Endothelial cell of umbilical vein (primary cell): ENCODE results near the gene TREML1. TPM values are rescaled to one million over a fixed set of nuclear protein-coding genes. Genes with fewer than 3 reads are reported as not detected.

Source experiments
- BruUV-seq: library from RNA; stranded (reverse); fragments of 400-500 nt; replicated peaks from 2 replicates; lab custom pipeline; 2021; lab: Mats Ljungman, UMichigan
- CTCF ChIA-PET: fragments of 300-600, 350-600 bp; sonication (Branson Sonifier 250); formaldehyde crosslinking; loops from one replicate; lab custom pipeline; 2021; ENCODE audit warnings: antibody characterized with exemption, inconsistent platforms; lab: Charles Lee
- POLR2A ChIA-PET: fragments of 300-600, 350-600 bp; sonication (Branson Sonifier 250); formaldehyde crosslinking; loops from one replicate; lab custom pipeline; 2021; ENCODE audit warnings: antibody characterized with exemption, inconsistent platforms; lab: Charles Lee
- DNase-seq: peaks from one replicate; pipeline ENCODE4 v3.0.0-alpha.2; 2011; ENCODE audit warnings: low read depth, low spot score
- FAIRE-seq: peaks from 2 replicates; lab custom pipeline; 2011; peaks lifted over from hg19 to GRCh38; lab: Jason Lieb, UNC
- H2AFZ ChIP-seq: 2 replicates; pipeline ENCODE4 v1.6.0; 2012; ENCODE audit warnings: low read depth, low read length, control low read depth, inconsistent platforms
- H3K27ac ChIP-seq: 2 replicates; pipeline ENCODE4 v1.5.1; 2011; ENCODE audit warnings: low read depth, mild to moderate bottlenecking, control low read depth, low read length, moderate library complexity; ENCODE audit not compliant: insufficient read depth
- H3K27me3 ChIP-seq, 2 experiments: 2 replicates each; pipeline versions ENCODE4 v1.6.0 to v1.6.1; 2011; ENCODE audit warnings: low read length in 2 of 2, mixed read lengths in 1 of 2; ENCODE audit not compliant: control insufficient read depth in 2 of 2, insufficient read depth in 2 of 2
- H3K36me3 ChIP-seq, 2 experiments: 2 replicates in 1 of 2; 3 replicates in 1 of 2; pipeline ENCODE4 v1.5.1; 2011; ENCODE audit warnings: low read length in 2 of 2, mild to moderate bottlenecking in 1 of 2, moderate library complexity in 1 of 2; ENCODE audit not compliant: control insufficient read depth in 2 of 2, insufficient read depth in 2 of 2; ENCODE audit errors: extremely low read depth in 1 of 2
- H3K4me1 ChIP-seq: 3 replicates; pipeline ENCODE4 v1.5.1; 2011; ENCODE audit warnings: mild to moderate bottlenecking, low read length; ENCODE audit not compliant: control insufficient read depth, insufficient read depth; ENCODE audit errors: extremely low read depth
- H3K4me2 ChIP-seq: 2 replicates; pipeline ENCODE4 v1.6.1; 2011; ENCODE audit warnings: low read length, control low read depth, mixed read lengths; ENCODE audit not compliant: insufficient read depth
- H3K4me3 ChIP-seq, 3 experiments: fragments of 200-600 bp in 1 of 3; sonication (generic), shearing (Covaris generic) in 1 of 3; replicated peaks in 1 of 3; 2 replicates each; pipeline ENCODE4 v1.5.1; 2011 to 2016; ENCODE audit warnings: control low read depth in 3 of 3, low read length in 3 of 3, mild to moderate bottlenecking in 2 of 3, inconsistent platforms in 1 of 3, low read depth in 1 of 3, moderate library complexity in 1 of 3; ENCODE audit not compliant: insufficient read depth in 1 of 3
- H3K79me2 ChIP-seq: 2 replicates; pipeline ENCODE4 v1.6.0; 2012; ENCODE audit warnings: low read length, inconsistent platforms; ENCODE audit not compliant: control insufficient read depth, insufficient read depth
- H3K9ac ChIP-seq: replicated peaks from 2 replicates; pipeline ENCODE3; 2011; ENCODE audit warnings: low read length, control low read depth; ENCODE audit not compliant: insufficient read depth; ENCODE audit errors: extremely low read depth
- H3K9me1 ChIP-seq: replicated peaks from 3 replicates; pipeline ENCODE4 v1.6.0; 2011; ENCODE audit warnings: mild to moderate bottlenecking, low read length; ENCODE audit not compliant: control insufficient read depth, insufficient read depth; ENCODE audit errors: extremely low read depth
- H3K9me3 ChIP-seq: replicated peaks from 2 replicates; pipeline ENCODE4 v1.5.1; 2012; ENCODE audit warnings: low read length, inconsistent platforms; ENCODE audit not compliant: control insufficient read depth, insufficient read depth
- H4K20me1 ChIP-seq: replicated peaks from 2 replicates; pipeline ENCODE3; 2011; ENCODE audit warnings: mild to moderate bottlenecking, low read length; ENCODE audit not compliant: control insufficient read depth, insufficient read depth; ENCODE audit errors: extremely low read depth
- EZH2 ChIP-seq: IDR thresholded peaks from 2 replicates; pipeline ENCODE4 v1.6.1; 2012; ENCODE audit warnings: borderline replicate concordance, low read depth, mild to moderate bottlenecking, moderate library complexity, low read length, inconsistent platforms; ENCODE audit not compliant: severe bottlenecking
- FOS ChIP-seq: IDR thresholded peaks from 2 replicates; pipeline ENCODE4 v1.6.1; 2011; ENCODE audit warnings: mild to moderate bottlenecking, low read length, moderate library complexity, borderline replicate concordance; ENCODE audit not compliant: insufficient read depth
- GATA2 ChIP-seq: IDR thresholded peaks from 2 replicates; pipeline ENCODE4 v1.7.0; 2011; ENCODE audit warnings: low read depth, mild to moderate bottlenecking, moderate library complexity, mixed read lengths, low read length; ENCODE audit not compliant: insufficient read length, insufficient read depth
- JUN ChIP-seq: IDR thresholded peaks from 2 replicates; pipeline ENCODE4 v1.6.1; 2011; ENCODE audit warnings: borderline replicate concordance, low read depth; ENCODE audit not compliant: insufficient read length, insufficient read depth
- MYC ChIP-seq: IDR thresholded peaks from one replicate; pipeline ENCODE4 v1.6.1; 2011; ENCODE audit warnings: mild to moderate bottlenecking, low read depth, low read length
- POLR2A ChIP-seq: IDR thresholded peaks from 2 replicates; pipeline ENCODE4 v1.6.1; 2012; ENCODE audit warnings: low read depth, mild to moderate bottlenecking, control low read depth, low read length
- dilution Hi-C: fragments of 300-500 bp; cut with MboI; formaldehyde crosslinking; loops from one replicate; pipeline ENCODE4 v1.15.0; 2019; ENCODE audit warnings: low sequenced_read_pairs; ENCODE audit not compliant: extremely low pct_ligation_motif_present
- intact Hi-C: fragments of 100-400 bp; cut with micrococcal nuclease; formaldehyde crosslinking; loops from one replicate; pipeline ENCODE4 v1.10.0; 2022
- polyA plus RNA-seq, 4 experiments: library from polyadenylated mRNA; depleted of rRNA in 3 of 4; stranded (reverse) in 3 of 4; unstranded in 1 of 4; fragments of >200 nt; gene quantifications; 2 replicates each; pipeline versions ENCODE4 v1.2.1 to v1.2.3, GENCODE V29; 2011 to 2012; ENCODE audit warnings: missing spikeins in 1 of 4
- total RNA-seq: library from RNA; stranded (reverse); gene quantifications from 2 replicates; pipeline ENCODE4 v1.2.3, GENCODE V29; 2021
- TF ChIP-seq, protein P1 (sequence below), 2 donors: IDR thresholded peaks; 1 replicate in 1 of 2; 2 replicates in 1 of 2; pipeline ENCODE4 v1.5.1; 2011; ENCODE audit warnings: low read length in 2 of 2, mild to moderate bottlenecking in 2 of 2, moderate library complexity in 2 of 2, control low read depth in 1 of 2, inconsistent platforms in 1 of 2, low read depth in 1 of 2; ENCODE audit not compliant: insufficient read depth in 1 of 2; ENCODE audit errors: extremely low read depth in 1 of 2
- TF ChIP-seq, protein P2 (sequence below): IDR thresholded peaks from 2 replicates; pipeline ENCODE4 v1.6.1; 2011; ENCODE audit not compliant: insufficient read depth, insufficient read length

Gene TREML1
- total and polyA plus RNA-seq, 2 donors (not counting 3 experiments of a cell fraction or from before 2014, with no cell fraction given): not detected

DNA sequence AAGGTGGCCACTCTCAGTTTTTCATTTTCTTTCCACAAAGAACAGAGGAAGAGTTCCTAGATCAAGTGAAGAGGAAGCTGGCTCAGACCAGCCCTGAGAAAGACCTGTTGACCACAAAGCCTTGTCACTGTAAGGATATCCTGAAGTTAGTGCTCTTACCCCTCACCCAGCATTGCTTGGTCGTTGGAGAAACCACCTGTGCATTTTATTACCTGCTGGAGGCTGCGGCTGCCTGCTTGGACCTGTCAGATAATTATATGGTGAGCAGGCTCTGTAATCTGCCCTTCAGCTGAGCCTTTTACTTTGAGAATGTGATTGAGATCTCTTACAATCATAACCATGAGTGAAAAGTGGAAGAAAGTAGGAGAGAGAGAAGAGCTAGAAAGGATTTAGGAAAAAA lies 21.9 kb downstream of the TREML1 start:
- no peaks in the 10 kb centered on the region for H3K9me3 ChIP-seq
- CTCF ChIA-PET: interaction anchor here (0.8 to 2.7 kb wide), 4 partner anchors 9 to 50 kb away, joined by 3 to 9 read pairs (median 4); no protein-coding TSS in a partner anchor

DNA sequence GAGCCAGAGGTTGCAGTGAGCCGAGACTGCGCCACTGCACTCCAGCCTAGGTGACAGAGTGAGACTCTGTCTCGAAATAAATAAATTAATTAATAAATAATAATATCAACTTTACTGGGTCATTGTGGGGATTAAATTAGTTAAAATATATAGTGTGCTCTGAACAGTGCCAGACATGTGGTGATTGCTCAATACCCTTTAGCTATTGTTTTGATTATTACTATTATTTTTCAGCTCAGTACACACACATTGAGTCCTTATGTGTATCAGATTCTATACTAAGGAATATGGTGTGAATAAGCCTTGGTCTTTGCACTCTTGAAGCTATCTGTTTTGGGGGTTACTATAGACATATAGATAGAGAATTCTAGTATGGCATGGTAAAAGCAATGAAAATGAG lies 28.9 kb downstream of the TREML1 start:
- intact Hi-C loops: no loop called here
- no peak overlapping the region for H3K9ac ChIP-seq
- H2AFZ ChIP-seq: no peak overlapping the region
- BruUV-seq: no TSS peak
- H3K27ac ChIP-seq: no peak overlapping the region
- ChIA-PET POLR2A (no interaction called here), CTCF (interaction anchor here (0.9 kb wide), 1 partner anchor 10 kb away, joined by 3 read pairs; no protein-coding TSS in a partner anchor)
- no peaks in the 10 kb centered on the region for H3K4me1 ChIP-seq
- no peaks in the 10 kb centered on the region for H4K20me1 ChIP-seq
- no peaks in the 10 kb centered on the region for H3K79me2 ChIP-seq
- no peaks in the 10 kb centered on the region for H3K9me3 ChIP-seq
- TF ChIP-seq JUN (no peak), MYC (no peak), EZH2 (no peak), POLR2A (no peak), GATA2 (no peak), FOS (no peak)
- TF ChIP-seq, protein P1, sequence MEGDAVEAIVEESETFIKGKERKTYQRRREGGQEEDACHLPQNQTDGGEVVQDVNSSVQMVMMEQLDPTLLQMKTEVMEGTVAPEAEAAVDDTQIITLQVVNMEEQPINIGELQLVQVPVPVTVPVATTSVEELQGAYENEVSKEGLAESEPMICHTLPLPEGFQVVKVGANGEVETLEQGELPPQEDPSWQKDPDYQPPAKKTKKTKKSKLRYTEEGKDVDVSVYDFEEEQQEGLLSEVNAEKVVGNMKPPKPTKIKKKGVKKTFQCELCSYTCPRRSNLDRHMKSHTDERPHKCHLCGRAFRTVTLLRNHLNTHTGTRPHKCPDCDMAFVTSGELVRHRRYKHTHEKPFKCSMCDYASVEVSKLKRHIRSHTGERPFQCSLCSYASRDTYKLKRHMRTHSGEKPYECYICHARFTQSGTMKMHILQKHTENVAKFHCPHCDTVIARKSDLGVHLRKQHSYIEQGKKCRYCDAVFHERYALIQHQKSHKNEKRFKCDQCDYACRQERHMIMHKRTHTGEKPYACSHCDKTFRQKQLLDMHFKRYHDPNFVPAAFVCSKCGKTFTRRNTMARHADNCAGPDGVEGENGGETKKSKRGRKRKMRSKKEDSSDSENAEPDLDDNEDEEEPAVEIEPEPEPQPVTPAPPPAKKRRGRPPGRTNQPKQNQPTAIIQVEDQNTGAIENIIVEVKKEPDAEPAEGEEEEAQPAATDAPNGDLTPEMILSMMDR (IDR thresholded peaks at IDR 0.05; ENCODE audit: extremely low read depth in 1 of 2, insufficient read depth in 1 of 2, low read depth in 1 of 2, low read length in 2 of 2): no peak
- H3K9me1 ChIP-seq: no peaks in the 10 kb centered on the region
- no peak overlapping the region for H3K4me3 ChIP-seq
- H3K27me3 ChIP-seq: no peaks in the 10 kb centered on the region
- FAIRE-seq (no peak), DNase-seq (no peak)
- no peak overlapping the region for H3K4me2 ChIP-seq
- no peaks in the 10 kb centered on the region for H3K36me3 ChIP-seq
- dilution Hi-C loops: no loop called here

More for the DNA sequence above, 21.9 kb downstream of the TREML1 start:
- no TSS peak for BruUV-seq
- intact Hi-C loops (no loop called here), dilution Hi-C loops (no loop called here)
- H3K4me3 ChIP-seq: no peak overlapping the region
- POLR2A ChIA-PET: no interaction called here
- no peaks in the 10 kb centered on the region for H3K36me3 ChIP-seq
- H4K20me1 ChIP-seq: no peaks in the 10 kb centered on the region
- no peak overlapping the region for H3K27ac ChIP-seq
- H2AFZ ChIP-seq: no peak overlapping the region
- TF ChIP-seq MYC: no peak
- no peak for TF ChIP-seq FOS
- TF ChIP-seq, protein P2, sequence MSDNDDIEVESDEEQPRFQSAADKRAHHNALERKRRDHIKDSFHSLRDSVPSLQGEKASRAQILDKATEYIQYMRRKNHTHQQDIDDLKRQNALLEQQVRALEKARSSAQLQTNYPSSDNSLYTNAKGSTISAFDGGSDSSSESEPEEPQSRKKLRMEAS: no peak
- H3K4me2 ChIP-seq: no peak overlapping the region
- FAIRE-seq (no peak), DNase-seq (no peak)
- no peaks in the 10 kb centered on the region for H3K79me2 ChIP-seq
- H3K9me1 ChIP-seq: no peaks in the 10 kb centered on the region
- H3K4me1 ChIP-seq: no peaks in the 10 kb centered on the region
- no peak overlapping the region for H3K9ac ChIP-seq
- no peaks in the 10 kb centered on the region for H3K27me3 ChIP-seq
